ENCODE measurements around the gene NKTR.

DNA sequence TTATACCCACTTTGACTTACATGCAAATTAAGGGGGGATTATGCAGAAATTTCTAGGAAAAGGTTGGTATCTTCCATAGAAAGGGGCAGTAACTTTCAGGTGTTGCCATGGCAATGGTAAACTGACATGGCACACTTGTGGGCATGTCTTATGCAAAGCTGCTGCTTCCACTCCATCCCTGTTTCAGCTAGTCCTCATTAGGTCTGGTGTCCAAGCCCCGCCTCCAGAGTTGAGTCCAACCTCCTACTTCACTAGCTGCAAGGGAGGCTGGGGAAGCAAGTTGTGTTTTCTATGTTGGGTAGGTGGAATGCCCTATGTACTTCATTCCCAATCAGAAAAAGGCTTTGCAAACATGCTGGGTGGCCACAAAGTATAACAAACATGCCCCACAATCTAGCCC, 70.2 kb downstream of the NKTR start:
- TF ChIP-seq, protein P1, sequence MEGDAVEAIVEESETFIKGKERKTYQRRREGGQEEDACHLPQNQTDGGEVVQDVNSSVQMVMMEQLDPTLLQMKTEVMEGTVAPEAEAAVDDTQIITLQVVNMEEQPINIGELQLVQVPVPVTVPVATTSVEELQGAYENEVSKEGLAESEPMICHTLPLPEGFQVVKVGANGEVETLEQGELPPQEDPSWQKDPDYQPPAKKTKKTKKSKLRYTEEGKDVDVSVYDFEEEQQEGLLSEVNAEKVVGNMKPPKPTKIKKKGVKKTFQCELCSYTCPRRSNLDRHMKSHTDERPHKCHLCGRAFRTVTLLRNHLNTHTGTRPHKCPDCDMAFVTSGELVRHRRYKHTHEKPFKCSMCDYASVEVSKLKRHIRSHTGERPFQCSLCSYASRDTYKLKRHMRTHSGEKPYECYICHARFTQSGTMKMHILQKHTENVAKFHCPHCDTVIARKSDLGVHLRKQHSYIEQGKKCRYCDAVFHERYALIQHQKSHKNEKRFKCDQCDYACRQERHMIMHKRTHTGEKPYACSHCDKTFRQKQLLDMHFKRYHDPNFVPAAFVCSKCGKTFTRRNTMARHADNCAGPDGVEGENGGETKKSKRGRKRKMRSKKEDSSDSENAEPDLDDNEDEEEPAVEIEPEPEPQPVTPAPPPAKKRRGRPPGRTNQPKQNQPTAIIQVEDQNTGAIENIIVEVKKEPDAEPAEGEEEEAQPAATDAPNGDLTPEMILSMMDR (IDR thresholded peaks at IDR 0.05), result no peak
- no peak for TF ChIP-seq POLR2A (IDR thresholded peaks at IDR 0.05)
